ENCODE results near the gene PIP5K1B.
"Not testable (repeated sequence)": the region's sequence is repeated elsewhere in the genome, so short reads cannot be mapped to it uniquely, and the experiment has no call there.

Gene PIP5K1B

DNA sequence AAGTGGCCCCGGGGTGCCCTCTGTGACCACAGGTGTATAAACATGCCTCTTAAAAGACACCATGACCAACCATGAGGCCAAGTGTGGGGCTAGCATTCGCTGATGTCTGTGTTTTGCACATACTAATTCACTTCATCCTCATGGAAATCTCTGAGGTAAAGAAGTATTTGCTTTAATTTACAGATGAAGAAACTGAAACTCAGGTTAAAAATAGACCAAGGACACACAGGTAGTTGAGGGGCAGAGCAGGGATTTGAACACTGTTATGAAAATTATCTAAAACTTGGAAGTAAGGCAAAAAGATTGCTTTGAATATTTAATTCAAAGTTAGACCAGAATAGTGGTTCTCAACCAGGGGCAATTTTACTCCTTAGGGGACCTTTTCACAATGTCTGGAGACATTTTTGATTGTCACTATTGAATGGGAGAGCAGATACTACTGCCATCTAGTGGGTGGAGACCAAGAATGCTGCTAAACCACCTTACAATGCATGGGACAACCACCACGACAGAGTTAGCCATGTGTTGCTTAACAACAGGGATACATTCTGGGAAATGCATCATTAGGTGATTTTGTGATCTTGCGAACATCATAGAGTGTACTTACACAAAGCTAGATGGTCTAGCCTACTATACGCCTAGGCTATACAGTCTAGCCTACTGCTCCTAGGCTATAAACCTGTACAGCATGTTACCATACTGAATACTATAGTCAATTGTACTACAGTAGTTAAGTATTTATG lies 322.5 kb downstream of the PIP5K1B start:
- peak in 1 of 2 donors; percentile 26 for DNase-seq (ENCODE audit: low read depth in 2 of 2)

DNA sequence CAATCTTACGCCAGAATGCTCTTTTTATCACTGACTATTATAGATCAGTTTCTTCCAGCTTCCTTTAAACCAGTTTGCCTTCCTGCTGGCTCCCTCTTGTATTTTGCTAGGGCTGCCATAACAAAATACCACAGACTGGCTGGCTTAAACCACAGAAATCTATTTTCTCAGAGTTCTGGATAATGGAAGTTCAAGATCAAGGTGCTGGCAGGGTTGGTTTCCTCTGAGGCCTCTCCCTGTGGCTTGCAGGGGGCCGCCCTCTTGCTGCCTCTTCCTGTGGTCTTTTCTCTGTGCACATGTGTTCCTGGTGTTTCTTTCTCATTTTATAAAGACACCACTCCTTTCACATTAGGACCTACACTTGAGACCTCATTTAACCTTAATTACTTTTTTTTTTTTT lies 323.7 kb downstream of the PIP5K1B start:
- no peak for DNase-seq (ENCODE audit: low read depth in 2 of 2)

DNA sequence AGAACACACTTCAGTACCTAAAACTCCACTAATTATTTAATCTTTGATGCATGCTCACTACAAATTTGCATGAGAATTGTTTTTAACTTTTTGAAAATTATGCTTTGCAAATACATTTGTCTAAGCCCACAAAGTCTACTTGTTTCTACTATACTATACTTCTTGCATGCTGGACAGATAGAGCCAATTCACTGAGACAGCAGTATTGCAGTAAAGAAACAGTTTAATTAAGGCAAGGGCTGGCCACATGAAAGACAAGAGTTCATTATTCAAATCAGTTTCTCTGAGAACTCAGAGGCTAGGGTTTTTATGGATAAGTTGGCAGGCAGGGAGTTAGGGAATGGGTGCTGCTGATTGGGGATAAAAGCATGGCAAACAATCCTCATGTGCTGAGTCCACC lies 324.5 kb downstream of the PIP5K1B start:
- DNase-seq (ENCODE audit: low read depth in 2 of 2) = no peak

DNA sequence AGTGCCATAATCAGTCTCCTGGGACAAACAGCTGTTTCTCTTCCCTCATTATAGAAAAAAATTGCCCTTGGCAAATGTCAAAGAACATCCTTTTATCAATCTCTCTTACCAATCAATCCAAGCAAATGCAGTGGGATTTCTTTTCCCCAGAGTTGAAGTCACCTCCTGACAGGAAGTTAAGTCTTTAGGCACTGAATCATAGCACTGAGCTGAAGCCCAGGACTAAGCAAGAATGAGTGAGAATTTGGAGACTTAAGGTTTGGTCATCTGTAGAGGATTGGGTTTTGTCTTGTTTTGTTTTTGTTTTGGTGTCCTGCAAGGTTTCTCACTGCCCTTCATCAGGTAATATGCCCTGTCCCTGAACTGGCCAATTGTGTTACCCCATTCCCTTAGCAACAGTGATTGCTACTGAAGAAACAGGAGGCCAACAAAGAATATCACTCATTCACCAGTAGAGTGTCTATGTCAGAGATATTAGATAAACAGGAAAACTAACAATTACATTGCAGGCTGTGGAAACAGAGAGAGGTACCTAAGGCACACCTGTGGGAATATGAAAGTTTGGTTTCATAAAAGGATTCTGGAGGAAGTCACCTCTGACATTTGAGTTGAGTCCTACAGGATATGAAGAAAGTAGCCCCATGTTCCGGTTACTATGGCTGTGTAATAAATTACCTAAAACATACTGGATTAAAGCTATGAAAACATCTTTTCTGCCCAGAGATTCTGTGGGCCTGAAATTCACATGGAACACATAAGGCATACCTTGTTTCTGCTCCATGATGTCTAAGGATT lies 326.0 kb downstream of the PIP5K1B start:
- DNase-seq (ENCODE audit: low read depth in 2 of 2) = no peak

DNA sequence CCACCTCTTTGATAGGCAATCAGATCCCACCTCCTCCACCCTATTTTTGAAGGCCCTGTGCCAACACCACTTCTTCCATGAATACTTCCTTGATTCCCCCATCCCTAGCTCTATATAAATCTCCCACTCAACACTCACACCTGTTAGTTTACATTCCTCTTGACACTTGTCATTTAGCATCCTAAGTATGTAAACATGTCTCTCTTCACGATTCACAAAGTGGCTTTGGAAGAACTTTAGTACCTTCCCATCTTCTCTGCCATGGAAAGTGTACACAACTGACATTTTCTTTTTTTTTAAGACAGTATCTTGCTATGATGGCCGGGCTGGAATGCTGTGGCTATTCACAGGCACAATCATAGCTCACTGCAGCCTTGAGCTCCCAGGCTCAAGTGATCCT lies 329.0 kb downstream of the PIP5K1B start:
- DNase-seq (ENCODE audit: low read depth in 2 of 2) = no peak

DNA sequence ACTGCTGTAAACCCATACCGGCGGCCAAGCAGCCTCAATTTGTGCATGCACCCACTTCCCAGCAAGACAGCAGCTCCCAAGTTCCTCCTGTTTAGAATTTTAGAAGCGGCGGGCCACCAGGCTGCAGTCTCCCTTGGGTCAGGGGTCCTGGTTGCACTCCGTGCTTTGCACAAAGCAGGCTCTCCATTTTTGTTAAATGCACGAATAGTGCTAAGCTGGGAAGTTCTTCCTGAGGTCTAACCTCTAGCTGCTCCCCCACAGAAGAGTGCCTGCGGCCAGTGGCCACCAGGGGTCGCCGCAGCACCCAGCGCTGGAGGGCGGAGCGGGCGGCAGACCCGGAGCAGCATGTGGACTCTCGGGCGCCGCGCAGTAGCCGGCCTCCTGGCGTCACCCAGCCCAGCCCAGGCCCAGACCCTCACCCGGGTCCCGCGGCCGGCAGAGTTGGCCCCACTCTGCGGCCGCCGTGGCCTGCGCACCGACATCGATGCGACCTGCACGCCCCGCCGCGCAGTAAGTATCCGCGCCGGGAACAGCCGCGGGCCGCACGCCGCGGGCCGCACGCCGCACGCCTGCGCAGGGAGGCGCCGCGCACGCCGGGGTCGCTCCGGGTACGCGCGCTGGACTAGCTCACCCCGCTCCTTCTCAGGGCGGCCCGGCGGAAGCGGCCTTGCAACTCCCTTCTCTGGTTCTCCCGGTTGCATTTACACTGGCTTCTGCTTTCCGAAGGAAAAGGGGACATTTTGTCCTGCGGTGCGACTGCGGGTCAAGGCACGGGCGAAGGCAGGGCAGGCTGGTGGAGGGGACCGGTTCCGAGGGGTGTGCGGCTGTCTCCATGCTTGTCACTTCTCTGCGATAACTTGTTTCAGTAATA lies 330.6 kb downstream of the PIP5K1B start, which contains the start of gene FXN:
FXN (plus strand) TSS at position 315 of the 871 bp plus-strand sequence; CDS start at position 346, 31 bp downstream.
- peak; percentile 73 to 80 for DNase-seq (ENCODE audit: low read depth in 2 of 2)

DNA sequence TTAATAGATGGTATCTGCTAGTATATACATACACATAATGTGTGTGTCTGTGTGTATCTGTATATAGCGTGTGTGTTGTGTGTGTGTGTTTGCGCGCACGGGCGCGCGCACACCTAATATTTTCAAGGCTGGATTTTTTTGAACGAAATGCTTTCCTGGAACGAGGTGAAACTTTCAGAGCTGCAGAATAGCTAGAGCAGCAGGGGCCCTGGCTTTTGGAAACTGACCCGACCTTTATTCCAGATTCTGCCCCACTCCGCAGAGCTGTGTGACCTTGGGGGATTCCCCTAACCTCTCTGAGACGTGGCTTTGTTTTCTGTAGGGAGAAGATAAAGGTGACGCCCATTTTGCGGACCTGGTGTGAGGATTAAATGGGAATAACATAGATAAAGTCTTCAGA lies 331.3 kb downstream of the PIP5K1B start:
- DNase-seq (ENCODE audit: low read depth in 2 of 2) = no peak

DNA sequence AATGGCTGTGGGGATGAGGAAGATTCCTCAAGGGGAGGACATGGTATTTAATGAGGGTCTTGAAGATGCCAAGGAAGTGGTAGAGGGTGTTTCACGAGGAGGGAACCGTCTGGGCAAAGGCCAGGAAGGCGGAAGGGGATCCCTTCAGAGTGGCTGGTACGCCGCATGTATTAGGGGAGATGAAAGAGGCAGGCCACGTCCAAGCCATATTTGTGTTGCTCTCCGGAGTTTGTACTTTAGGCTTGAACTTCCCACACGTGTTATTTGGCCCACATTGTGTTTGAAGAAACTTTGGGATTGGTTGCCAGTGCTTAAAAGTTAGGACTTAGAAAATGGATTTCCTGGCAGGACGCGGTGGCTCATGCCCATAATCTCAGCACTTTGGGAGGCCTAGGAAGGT lies 331.8 kb downstream of the PIP5K1B start:
- no peak for DNase-seq (ENCODE audit: low read depth in 2 of 2)

DNA sequence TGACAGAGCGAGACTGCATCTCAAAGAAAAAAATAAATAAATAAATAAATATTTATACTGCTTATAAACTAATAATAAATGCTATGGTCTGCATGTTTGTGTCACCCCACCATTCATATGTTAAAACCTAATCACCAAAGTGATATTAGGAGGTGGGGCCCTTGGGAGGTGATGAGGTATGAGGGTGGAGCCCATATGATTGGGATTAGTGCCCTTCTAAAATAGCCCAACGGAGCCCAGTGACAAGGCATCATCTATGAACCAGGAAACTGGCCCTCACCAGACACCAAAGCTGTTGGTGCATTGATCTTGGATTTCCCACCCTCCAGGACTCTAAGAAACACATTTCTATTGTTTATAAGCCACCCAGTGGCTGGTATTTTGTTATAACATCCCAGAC lies 335.6 kb downstream of the PIP5K1B start:
- no peak for DNase-seq (ENCODE audit: low read depth in 2 of 2)

DNA sequence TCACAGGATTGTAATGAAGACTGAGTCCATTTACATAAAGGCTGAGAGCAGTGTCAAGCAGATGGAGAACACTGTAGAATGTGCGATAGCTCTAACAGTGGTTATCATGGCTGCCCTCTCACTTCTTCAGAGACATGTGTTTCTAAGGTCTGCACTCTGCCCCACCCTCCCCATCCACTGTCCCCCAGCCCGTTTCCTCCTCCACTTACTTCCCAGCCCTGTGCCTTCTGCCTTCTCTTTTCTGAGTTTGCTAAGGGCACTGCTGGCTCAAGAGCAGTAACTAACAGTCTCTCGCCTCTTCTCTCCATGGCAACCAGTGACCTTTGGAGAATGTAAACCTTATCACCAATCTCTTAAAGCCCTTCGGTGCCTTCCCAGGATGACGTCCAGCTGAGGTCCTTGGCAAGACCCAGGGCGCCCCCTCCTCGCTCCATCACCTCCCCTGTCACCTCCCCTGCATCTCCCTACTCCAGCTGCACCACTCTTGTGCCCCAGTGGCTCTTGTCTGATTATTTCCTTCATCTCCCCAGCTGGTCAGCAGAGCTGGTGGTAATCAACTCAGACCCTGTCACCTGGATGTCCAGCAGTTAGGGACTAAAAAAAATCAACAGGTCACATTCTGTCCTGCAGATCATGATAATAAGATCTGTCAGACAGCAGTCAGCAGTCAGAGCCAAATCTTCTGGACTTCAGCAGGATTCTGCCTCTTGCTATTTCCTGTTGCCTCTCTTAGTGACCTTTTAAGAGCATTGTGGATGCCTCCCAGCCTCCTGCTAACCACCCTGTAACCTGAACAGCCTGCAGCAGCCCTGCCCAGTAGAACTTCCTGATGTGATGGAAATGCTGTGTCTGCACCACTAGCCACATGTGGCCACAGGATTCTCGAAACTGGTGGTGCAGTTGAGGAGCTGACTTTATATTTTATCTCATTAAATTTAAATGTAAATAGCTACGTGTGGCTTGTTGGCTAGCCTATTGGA lies 339.5 kb downstream of the PIP5K1B start:
- DNase-seq (ENCODE audit: low read depth in 2 of 2) = no peak

DNA sequence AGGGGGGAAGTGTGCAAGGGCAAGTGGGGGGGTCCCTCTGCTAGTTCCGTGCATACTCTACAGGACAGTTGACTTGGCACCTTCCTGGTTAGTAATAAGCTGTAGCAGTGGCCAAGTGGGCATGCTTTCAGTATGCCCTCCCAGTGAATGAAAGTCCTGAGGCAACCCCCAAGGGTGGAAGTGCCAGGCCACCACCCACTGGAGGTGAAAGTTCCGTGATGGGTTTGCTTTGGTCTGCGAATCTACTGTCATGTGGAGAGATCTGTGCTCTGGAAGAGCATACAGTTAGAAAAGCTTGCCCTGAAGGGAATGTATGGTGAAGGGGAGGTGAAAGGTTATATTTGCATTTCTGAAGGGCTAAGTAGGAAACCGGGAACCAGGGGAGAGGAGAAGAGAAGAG lies 340.8 kb downstream of the PIP5K1B start:
- DNase-seq (ENCODE audit: low read depth in 2 of 2) = no peak

DNA sequence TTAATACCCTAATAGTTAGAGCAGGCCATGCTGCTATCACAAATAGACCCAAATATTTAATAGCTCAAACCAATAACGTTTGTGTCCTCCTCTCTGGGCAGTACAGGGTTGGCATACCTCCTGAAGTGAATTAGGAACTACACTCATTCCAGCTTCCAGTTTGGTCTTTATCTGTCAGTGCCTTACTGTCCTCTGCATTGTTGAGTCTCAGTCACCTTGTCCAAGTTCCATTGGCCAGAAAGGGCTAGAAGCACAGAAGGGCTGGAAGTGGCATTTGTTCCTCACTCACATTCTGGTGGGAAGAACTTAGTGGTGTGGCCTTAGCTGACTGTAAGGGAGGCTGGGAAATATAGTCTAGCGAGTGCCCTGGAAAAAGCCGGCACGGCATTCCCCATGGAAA lies 341.7 kb downstream of the PIP5K1B start:
- no peak for DNase-seq (ENCODE audit: low read depth in 2 of 2)

DNA sequence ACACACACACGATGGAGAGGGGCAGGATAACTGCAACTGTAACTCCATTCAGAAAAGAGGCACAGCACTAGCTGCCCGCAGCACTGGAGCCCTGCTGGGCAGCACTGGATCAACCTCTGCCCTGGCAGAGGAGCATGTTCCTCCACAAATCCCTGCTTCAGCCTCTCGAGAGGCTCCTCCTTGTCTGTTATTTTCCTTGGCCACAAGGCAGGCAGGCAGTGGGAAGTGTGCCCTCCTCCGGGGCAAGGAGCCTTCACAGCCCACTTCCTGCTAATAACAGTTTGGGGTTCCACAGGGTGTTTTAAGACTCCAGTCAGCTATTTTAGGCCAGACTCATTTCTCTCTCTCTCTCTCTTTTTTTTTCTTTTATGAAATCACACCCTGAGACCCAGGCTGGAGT lies 342.3 kb downstream of the PIP5K1B start:
- no peak for DNase-seq (ENCODE audit: low read depth in 2 of 2)

DNA sequence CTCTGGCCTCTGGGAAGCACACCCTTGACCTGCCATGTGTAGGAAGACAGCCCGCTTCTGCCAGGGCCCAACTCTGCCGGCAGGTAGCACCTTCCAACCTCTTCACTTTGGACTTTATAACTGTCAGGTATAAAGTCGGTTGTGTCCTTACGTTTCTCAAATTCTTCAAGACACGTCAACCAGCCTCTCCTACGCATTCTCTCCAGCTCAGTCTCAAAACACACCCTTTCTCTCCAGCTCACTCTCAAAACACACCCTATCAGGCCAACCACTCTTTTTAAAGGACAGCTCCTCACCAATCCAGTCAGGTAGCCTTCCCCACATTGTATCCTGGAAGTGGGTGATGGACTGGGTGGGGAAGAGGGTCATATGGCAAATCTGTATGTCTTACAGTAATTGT lies 344.1 kb downstream of the PIP5K1B start:
- no peak for DNase-seq (ENCODE audit: low read depth in 2 of 2)

DNA sequence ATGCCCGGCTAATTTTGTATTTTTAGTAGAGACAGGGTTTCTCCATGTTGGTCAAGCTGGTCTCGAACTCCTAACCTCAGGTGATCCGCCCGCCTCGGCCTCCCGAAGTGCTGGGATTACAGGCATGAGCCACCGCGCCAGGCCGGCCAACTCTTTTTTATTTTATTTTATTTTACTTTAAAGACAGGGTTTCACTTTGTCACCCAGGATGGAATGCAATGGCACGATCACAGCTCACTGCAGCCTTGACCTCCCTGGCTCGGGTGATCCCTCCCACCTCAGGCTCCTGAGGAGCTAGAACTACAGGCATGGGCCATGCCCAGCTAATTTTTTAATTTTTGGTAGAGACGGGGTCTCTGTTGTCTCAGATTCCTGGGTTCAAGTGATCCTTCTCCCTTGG lies 345.9 kb downstream of the PIP5K1B start:
- DNase-seq (ENCODE audit: low read depth in 2 of 2) = not testable (repeated sequence)

DNA sequence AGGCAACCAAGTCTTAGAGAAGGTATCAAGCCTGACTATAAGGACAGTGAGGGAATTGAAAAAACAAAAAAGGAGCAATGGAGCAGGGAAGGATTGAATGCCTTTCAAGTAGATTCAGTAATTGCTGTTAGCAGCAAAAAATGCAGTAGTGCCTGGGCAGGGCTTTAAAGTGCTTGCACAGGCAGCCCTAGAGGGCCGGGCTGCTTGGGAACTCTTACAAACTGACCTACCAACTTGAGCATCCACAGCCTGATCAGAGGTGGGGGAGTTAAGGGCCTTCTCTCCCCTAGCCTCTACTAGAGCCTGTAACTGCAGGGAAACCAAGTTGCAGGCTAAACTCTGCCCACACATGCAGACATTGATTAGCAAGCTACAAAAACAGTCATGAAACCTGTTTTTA lies 349.9 kb downstream of the PIP5K1B start:
- DNase-seq (ENCODE audit: low read depth in 2 of 2) = no peak

DNA sequence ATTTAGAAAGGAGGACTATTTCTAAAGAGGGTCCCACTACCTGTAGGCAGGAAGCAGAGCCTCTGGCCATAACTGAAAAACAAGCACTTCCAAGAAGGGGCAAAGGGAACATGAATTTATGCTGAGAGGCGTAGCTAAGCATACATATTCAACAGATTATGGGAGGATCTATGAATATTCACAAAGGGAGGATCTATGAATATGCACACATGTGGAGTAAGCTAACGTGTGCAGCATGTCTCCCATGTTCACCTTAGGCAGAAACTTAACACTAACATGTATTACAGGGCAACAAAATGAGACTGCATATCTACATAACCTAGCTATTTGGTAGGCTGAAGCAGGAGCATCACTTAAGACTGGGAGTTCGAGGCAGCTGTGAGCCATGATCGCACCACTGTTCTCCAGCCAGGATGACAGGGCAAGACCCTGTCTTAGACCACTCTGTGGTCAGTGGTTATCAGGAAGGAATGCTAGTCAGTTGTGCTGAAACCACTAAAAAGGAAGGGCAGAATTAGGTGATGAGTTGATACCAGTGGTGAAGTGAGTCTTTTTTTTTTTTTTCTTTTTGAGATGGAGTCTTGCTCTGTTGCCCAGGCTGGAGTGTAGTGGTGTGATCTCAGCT lies 351.3 kb downstream of the PIP5K1B start:
- DNase-seq (ENCODE audit: low read depth in 2 of 2) = no peak

DNA sequence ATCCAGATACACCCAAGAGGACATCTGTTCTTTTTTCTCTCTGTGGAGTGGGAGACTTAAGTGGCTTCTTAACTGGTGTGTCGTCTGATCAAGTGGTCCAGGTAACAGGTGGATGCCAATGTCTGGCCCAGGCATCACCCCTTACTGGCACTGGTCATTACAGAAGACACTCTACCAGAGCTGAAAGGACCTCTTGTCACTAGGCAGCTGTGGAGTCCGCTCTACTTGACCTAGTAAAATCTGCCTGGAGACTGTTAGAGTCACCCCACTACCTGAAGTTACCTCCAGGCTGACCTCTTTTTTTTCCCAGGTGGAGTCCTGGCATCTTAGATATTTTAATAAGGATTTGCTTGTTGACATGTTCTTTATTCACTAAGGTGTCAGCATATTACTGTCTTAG lies 353.1 kb downstream of the PIP5K1B start:
- no peak for DNase-seq (ENCODE audit: low read depth in 2 of 2)

Measured in activated CD4-positive, alpha-beta T cell treated with anti-CD3 and anti-CD28 coated beads for 24 hours (primary cell).